Stimulated activated memory B cell treated with anti-CD40 and anti-IgM and Interleukin-4, amounts not matched to agents 10 μg/mL and 1 μg/mL and 100 μg/mL, for 72 hours (primary cell): ENCODE results near the gene CNTNAP2.

ENCODE experiments used
- ATAC-seq: fragments of 150-1000 bp; cut with Tn5 transposase; 2 replicates; pipeline ENCODE4 v1.10.0; 2021
- H3K27ac Mint-ChIP-seq: one replicate; pipeline ENCODE4 v1.8.0; 2022; ENCODE audit warnings: mild to moderate bottlenecking, mixed read lengths
- H3K27me3 Mint-ChIP-seq: one replicate; pipeline ENCODE4 v1.8.0; 2022; ENCODE audit warnings: mixed read lengths
- H3K36me3 Mint-ChIP-seq: one replicate; pipeline ENCODE4 v1.8.0; 2022; ENCODE audit warnings: mixed read lengths
- H3K4me1 Mint-ChIP-seq: one replicate; pipeline ENCODE4 v1.8.0; 2022; ENCODE audit warnings: mixed read lengths
- H3K4me3 Mint-ChIP-seq: one replicate; pipeline ENCODE4 v1.8.0; 2022; ENCODE audit warnings: mild to moderate bottlenecking, moderate library complexity, mixed read lengths
- H3K9me3 Mint-ChIP-seq: one replicate; pipeline ENCODE4 v1.8.0; 2022; ENCODE audit warnings: mixed read lengths

CNTNAP2 gene

GRCh38 chr7:147857152-147858140 lies 1740.8 kb downstream of the CNTNAP2 start:
- Mint-ChIP-seq H3K4me3 (no peak overlapping the region), H3K27ac (no peak overlapping the region), H3K9me3 (no peaks in the 10 kb centered on the region), H3K27me3 (no peaks in the 10 kb centered on the region), H3K4me1 (no peaks in the 10 kb centered on the region), H3K36me3 (no peaks in the 10 kb centered on the region)
- no peak for ATAC-seq

DNA sequence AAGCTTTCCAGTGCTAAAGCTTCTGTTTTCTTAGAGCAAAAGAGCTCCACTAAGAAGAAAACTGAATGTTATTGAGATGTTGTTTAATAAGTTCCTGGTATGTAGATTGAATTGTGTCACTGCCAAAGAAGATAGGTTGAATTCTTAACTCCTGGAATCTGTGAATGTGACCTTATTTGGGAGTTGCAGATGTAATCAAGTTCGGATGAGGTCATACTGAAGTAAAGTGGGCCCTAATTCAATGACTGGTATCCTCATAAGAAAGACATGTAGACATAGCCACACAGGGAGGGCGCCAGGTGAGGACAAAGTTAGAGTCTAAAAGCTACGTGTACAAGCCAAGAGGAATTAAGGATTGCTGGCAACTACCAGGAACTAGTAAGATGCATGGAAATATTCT lies 1741.8 kb downstream of the CNTNAP2 start:
- Mint-ChIP-seq H3K36me3 (no peaks in the 10 kb centered on the region), H3K27me3 (no peaks in the 10 kb centered on the region), H3K4me1 (no peaks in the 10 kb centered on the region), H3K9me3 (no peaks in the 10 kb centered on the region), H3K27ac (no peak overlapping the region), H3K4me3 (no peak overlapping the region)
- no peak for ATAC-seq

- Mint-ChIP-seq H3K27me3 (no peaks in the 10 kb centered on the region), H3K27ac (no peak overlapping the region), H3K4me1 (no peaks in the 10 kb centered on the region), H3K4me3 (no peak overlapping the region), H3K36me3 (no peaks in the 10 kb centered on the region), H3K9me3 (no peaks in the 10 kb centered on the region)
- ATAC-seq: no peak
These were observed 1742.4 kb downstream of the CNTNAP2 start for GRCh38 chr7:147859033-147859432.

- no peak overlapping the region for H3K4me3 Mint-ChIP-seq
- no peak for ATAC-seq
- H3K4me1 Mint-ChIP-seq: no peaks in the 10 kb centered on the region
- no peaks in the 10 kb centered on the region for H3K27me3 Mint-ChIP-seq
- H3K9me3 Mint-ChIP-seq: no peaks in the 10 kb centered on the region
- H3K27ac Mint-ChIP-seq: no peak overlapping the region
- no peaks in the 10 kb centered on the region for H3K36me3 Mint-ChIP-seq
These were observed 1742.9 kb downstream of the CNTNAP2 start for GRCh38 chr7:147859486-147859885.

DNA sequence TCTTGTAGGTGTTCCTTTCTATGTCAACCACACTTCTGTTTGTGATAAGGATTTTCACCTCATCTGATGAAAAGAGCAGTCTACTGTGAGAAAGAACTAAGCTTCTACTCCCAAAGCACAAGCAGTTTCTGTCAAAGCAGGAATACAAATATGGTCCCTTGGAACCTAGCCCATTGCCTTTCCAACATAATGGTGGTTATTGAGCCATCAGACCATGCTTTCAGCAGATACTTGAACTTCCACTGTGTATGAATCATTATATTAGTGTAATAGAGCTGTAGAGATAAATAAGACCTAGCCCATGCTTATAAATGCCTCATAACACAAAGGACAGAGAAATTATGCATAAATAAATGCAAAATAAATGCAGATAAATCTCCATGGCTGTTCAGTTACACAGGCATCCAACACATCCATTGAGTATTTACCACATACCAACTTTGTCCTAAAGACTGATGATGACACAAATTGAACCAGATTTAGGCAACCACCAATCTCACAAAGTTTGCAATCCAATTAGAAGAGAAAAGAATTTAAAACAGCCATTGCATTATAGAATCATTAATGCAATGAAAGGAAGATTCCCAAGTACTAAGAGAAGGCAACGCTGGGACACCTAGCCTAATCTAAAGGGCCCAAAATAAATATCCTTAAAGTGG lies 1744.6 kb downstream of the CNTNAP2 start:
- H3K9me3 Mint-ChIP-seq: no peaks in the 10 kb centered on the region
- no peak for ATAC-seq
- no peaks in the 10 kb centered on the region for H3K36me3 Mint-ChIP-seq
- no peak overlapping the region for H3K4me3 Mint-ChIP-seq
- no peaks in the 10 kb centered on the region for H3K4me1 Mint-ChIP-seq
- H3K27me3 Mint-ChIP-seq: no peaks in the 10 kb centered on the region
- no peak overlapping the region for H3K27ac Mint-ChIP-seq

DNA sequence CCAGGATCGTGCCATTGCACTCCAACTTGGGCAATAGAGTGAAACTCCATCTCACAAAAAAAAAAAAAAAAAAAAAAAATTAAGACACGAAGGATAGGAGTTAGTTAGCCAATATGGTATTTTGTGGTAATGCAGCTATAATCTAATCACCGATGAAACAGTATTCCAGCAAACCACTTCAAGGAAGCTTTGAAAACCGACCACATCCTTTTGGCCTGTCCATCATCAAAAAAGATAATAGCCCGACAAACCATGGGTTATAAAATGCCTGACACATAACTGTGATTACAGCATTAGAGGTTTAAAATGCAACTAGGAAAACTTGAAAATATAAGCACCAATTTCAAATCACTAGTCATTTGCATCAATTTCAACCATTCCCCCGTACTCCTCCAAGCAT lies 1745.3 kb downstream of the CNTNAP2 start:
- Mint-ChIP-seq H3K27me3 (no peaks in the 10 kb centered on the region), H3K4me3 (no peak overlapping the region), H3K27ac (no peak overlapping the region), H3K36me3 (no peaks in the 10 kb centered on the region), H3K4me1 (no peaks in the 10 kb centered on the region), H3K9me3 (peaks cover 2% of the 10 kb centered on the region)
- no peak for ATAC-seq

GRCh38 chr7:147869456-147869855 lies 1752.9 kb downstream of the CNTNAP2 start:
- Mint-ChIP-seq H3K27ac (no peak overlapping the region), H3K4me1 (no peaks in the 10 kb centered on the region), H3K36me3 (no peaks in the 10 kb centered on the region), H3K4me3 (no peak overlapping the region), H3K9me3 (peaks cover 9% of the 10 kb centered on the region), H3K27me3 (no peaks in the 10 kb centered on the region)
- no peak for ATAC-seq

GRCh38 chr7:147878912-147879661 lies 1762.5 kb downstream of the CNTNAP2 start:
- Mint-ChIP-seq H3K4me3 (no peak overlapping the region), H3K27me3 (no peaks in the 10 kb centered on the region), H3K4me1 (no peaks in the 10 kb centered on the region), H3K36me3 (no peaks in the 10 kb centered on the region), H3K27ac (no peak overlapping the region), H3K9me3 (no peaks in the 10 kb centered on the region)
- ATAC-seq: no peak

DNA sequence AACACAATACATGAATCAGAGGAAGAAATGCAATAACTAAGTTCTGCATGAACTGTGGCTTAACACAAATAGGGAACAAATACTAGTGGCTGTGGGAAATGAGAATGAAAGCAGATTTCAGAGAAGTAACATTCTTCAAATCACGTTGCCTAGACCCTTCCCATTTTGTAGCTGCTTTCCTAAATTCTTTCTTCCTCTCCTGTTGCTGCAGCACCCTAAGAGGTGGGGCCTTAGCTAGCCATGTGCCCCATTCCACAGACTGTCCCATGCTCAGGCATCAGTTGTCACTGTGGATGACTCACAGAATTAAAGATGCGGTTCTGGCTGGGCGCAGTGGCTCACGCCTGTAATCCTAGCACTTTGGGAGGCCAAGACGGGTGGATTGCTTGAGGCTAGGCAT lies 1769.3 kb downstream of the CNTNAP2 start:
- Mint-ChIP-seq H3K9me3 (no peaks in the 10 kb centered on the region), H3K36me3 (no peaks in the 10 kb centered on the region), H3K4me1 (no peaks in the 10 kb centered on the region), H3K27me3 (no peaks in the 10 kb centered on the region), H3K4me3 (no peak overlapping the region), H3K27ac (no peak overlapping the region)
- no peak for ATAC-seq

DNA sequence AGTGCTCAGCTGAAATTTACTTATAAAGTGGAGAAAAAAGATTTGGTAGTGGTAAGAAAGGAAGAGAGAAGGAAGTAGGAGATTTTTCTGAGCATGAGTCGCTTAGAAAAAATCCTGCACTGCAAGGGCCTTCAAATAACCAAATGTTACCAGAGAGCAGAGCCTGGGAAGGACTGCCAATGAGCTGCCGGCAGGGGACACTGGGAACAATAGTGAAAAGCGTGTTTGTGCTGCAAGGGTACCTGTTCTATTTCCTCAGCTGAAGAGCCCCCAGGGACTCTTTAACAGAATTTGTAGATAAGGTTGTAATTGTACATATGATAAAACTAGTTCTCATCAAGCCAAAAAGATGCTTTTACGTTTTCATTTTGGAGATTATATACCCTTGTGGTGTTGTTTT lies 1777.7 kb downstream of the CNTNAP2 start:
- Mint-ChIP-seq H3K4me1 (no peaks in the 10 kb centered on the region), H3K9me3 (no peaks in the 10 kb centered on the region), H3K4me3 (no peak overlapping the region), H3K27ac (no peak overlapping the region), H3K27me3 (no peaks in the 10 kb centered on the region), H3K36me3 (no peaks in the 10 kb centered on the region)
- no peak for ATAC-seq

DNA sequence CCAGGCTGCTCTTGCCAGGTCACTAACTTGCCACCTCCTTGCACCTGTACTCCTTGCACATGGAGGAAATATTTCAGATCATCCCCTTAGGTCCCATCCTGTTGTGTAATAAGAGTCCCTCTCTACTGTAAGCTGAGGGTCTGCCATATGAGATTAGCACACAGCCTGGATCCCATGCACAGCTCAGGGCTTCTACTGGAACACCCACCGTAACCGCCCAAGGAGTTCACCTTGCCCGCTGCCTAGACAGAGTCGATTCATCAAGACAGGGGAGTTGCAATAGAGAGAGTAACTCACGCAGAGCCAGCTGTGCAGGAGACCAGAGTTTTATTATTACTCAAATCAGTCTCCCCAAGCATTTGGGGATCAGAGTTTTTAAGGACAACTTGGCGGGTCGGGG lies 1779.5 kb downstream of the CNTNAP2 start:
- peaks cover 3% of the 10 kb centered on the region for H3K9me3 Mint-ChIP-seq
- H3K27me3 Mint-ChIP-seq: no peaks in the 10 kb centered on the region
- no peak overlapping the region for H3K4me3 Mint-ChIP-seq
- no peak overlapping the region for H3K27ac Mint-ChIP-seq
- no peak for ATAC-seq
- H3K4me1 Mint-ChIP-seq: no peaks in the 10 kb centered on the region
- H3K36me3 Mint-ChIP-seq: no peaks in the 10 kb centered on the region

GRCh38 chr7:147903536-147904218 lies 1787.1 kb downstream of the CNTNAP2 start:
- ATAC-seq: no peak
- no peak overlapping the region for H3K4me3 Mint-ChIP-seq
- peaks cover 9% of the 10 kb centered on the region for H3K27me3 Mint-ChIP-seq
- peaks cover 3% of the 10 kb centered on the region for H3K9me3 Mint-ChIP-seq
- H3K4me1 Mint-ChIP-seq: no peaks in the 10 kb centered on the region
- H3K27ac Mint-ChIP-seq: no peak overlapping the region
- no peaks in the 10 kb centered on the region for H3K36me3 Mint-ChIP-seq

DNA sequence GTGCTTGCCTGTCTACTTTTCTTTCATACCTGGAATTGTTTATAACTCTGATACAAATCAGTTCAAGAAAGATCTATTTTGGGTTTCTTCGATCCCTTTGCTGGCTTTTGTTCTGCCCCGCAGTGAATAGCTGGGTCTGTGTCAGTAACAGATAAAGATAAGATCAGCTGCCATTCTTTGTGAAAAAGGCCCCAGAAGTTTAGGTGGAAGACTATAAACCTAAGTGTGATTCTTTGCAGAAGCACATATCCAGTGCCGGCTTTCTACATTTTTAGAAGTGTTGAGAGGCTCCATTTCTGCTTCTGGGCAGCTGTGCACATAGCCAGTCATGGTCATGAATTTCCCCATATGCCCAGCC lies 1787.6 kb downstream of the CNTNAP2 start:
- Mint-ChIP-seq H3K9me3 (peaks cover 3% of the 10 kb centered on the region), H3K4me1 (no peaks in the 10 kb centered on the region), H3K27me3 (peaks cover 9% of the 10 kb centered on the region), H3K4me3 (no peak overlapping the region), H3K27ac (no peak overlapping the region), H3K36me3 (no peaks in the 10 kb centered on the region)
- no peak for ATAC-seq

GRCh38 chr7:147909431-147910148 lies 1793.0 kb downstream of the CNTNAP2 start:
- no peaks in the 10 kb centered on the region for H3K36me3 Mint-ChIP-seq
- H3K4me3 Mint-ChIP-seq: no peak overlapping the region
- ATAC-seq: no peak
- H3K27me3 Mint-ChIP-seq: peaks cover 9% of the 10 kb centered on the region
- no peaks in the 10 kb centered on the region for H3K4me1 Mint-ChIP-seq
- no peaks in the 10 kb centered on the region for H3K9me3 Mint-ChIP-seq
- no peak overlapping the region for H3K27ac Mint-ChIP-seq
